SK-N-SH treated with all-trans-retinoic acid at 6 μM for 48 hours (cell line): Measurements from ENCODE around the gene VPS13C.

Source experiments
- ATAC-seq: fragments of 200-7000 bp; cut with Tn5 transposase; 3 replicates; pipeline ENCODE4 v1.9.1; 2020; ENCODE audit warnings: mild to moderate bottlenecking, moderate library complexity
- ARNTL ChIP-seq: fragments of 450-650 bp; formaldehyde crosslinking; IDR thresholded peaks from 2 replicates; pipeline ENCODE4 v1.5.0; 2020; ENCODE audit warnings: low read depth, mild to moderate bottlenecking, moderate library complexity, borderline replicate concordance
- BACH2 ChIP-seq: fragments of 250-450 bp; sonication (Bioruptor Pico); IDR thresholded peaks from 2 replicates; pipeline ENCODE4 v1.9.0; 2021; ENCODE audit warnings: mild to moderate bottlenecking, borderline replicate concordance
- CSDC2 ChIP-seq: fragments of 250-450 bp; sonication (Bioruptor Pico); IDR thresholded peaks from 2 replicates; pipeline ENCODE4 v1.5.0; 2020; ENCODE audit warnings: mild to moderate bottlenecking, moderate library complexity
- ESRRG ChIP-seq: fragments of 250-450 bp; sonication (Bioruptor Pico); IDR thresholded peaks from 2 replicates; pipeline ENCODE4 v1.6.1; 2021; ENCODE audit warnings: mild to moderate bottlenecking
- ISL1 ChIP-seq: fragments of 250-450 bp; sonication (Bioruptor Pico); IDR thresholded peaks from 2 replicates; pipeline ENCODE4 v2.1.2; 2022; ENCODE audit warnings: mild to moderate bottlenecking, moderate library complexity
- OSR1 ChIP-seq: fragments of 250-450 bp; sonication (Bioruptor Pico); IDR thresholded peaks from 2 replicates; pipeline ENCODE4 v1.8.0; 2022; ENCODE audit warnings: moderate library complexity, mild to moderate bottlenecking, inconsistent platforms
- PPARA ChIP-seq: fragments of 250-450 bp; sonication (Bioruptor Pico); IDR thresholded peaks from 2 replicates; pipeline ENCODE4 v1.5.0; 2020; ENCODE audit warnings: mild to moderate bottlenecking, borderline replicate concordance
- RARB ChIP-seq: fragments of 250-450 bp; sonication (Bioruptor Pico); IDR thresholded peaks from 2 replicates; pipeline ENCODE4 v1.8.0; 2021; ENCODE audit warnings: mild to moderate bottlenecking, moderate library complexity
- SNAI2 ChIP-seq: fragments of 250-450 bp; sonication (Bioruptor Pico); IDR thresholded peaks from 2 replicates; pipeline ENCODE4 v1.5.0; 2020; ENCODE audit warnings: mild to moderate bottlenecking, moderate library complexity
- TCF4 ChIP-seq: fragments of 250-450 bp; sonication (Bioruptor Pico); IDR thresholded peaks from 2 replicates; pipeline ENCODE4 v1.8.0; 2021; ENCODE audit warnings: mild to moderate bottlenecking, moderate library complexity, borderline replicate concordance
- ZC3H10 ChIP-seq: fragments of 250-450 bp; sonication (Bioruptor Pico); IDR thresholded peaks from 2 replicates; pipeline ENCODE4 v1.5.1; 2021; ENCODE audit warnings: mild to moderate bottlenecking, moderate library complexity
- ZNF565 ChIP-seq: fragments of 450-650 bp; formaldehyde crosslinking; conservative IDR thresholded peaks from 2 replicates; pipeline ENCODE4 v1.5.0; 2020; ENCODE audit warnings: low read depth, mild to moderate bottlenecking, moderate library complexity
- ZNF70 ChIP-seq: fragments of 450-650 bp; formaldehyde crosslinking; IDR thresholded peaks from 2 replicates; pipeline ENCODE4 v1.5.0; 2020; ENCODE audit warnings: mild to moderate bottlenecking, moderate library complexity
- ZNF8 ChIP-seq: fragments of 450-650 bp; formaldehyde crosslinking; IDR thresholded peaks from 2 replicates; pipeline ENCODE4 v1.5.0; 2020; ENCODE audit warnings: mild to moderate bottlenecking, moderate library complexity
- TF ChIP-seq, protein P1 (sequence below): fragments of 250-450 bp; sonication (Bioruptor Pico); IDR thresholded peaks from 2 replicates; pipeline ENCODE4 v1.5.1; 2020; ENCODE audit warnings: low read depth, mild to moderate bottlenecking, moderate library complexity
- TF ChIP-seq, protein P2 (sequence below): fragments of 250-450 bp; sonication (Bioruptor Pico); IDR thresholded peaks from 2 replicates; pipeline ENCODE4 v1.5.0; 2020; ENCODE audit warnings: mild to moderate bottlenecking, moderate library complexity
- TF ChIP-seq, protein P3 (sequence below): fragments of 250-450 bp; sonication (Bioruptor Pico); IDR thresholded peaks from 2 replicates; pipeline ENCODE4 v1.5.1; 2021; ENCODE audit warnings: mild to moderate bottlenecking, moderate library complexity
- TF ChIP-seq, protein P4 (sequence below): fragments of 250-450 bp; sonication (Bioruptor Pico); IDR thresholded peaks from 2 replicates; pipeline ENCODE4 v1.8.0; 2021; ENCODE audit warnings: low read depth, mild to moderate bottlenecking, moderate library complexity, borderline replicate concordance
- TF ChIP-seq, protein P5 (sequence below): fragments of 250-450 bp; sonication (Bioruptor Pico); IDR thresholded peaks from 2 replicates; pipeline ENCODE4 v1.8.0; 2020; ENCODE audit warnings: mild to moderate bottlenecking, moderate library complexity, borderline replicate concordance

The VPS13C gene

DNA sequence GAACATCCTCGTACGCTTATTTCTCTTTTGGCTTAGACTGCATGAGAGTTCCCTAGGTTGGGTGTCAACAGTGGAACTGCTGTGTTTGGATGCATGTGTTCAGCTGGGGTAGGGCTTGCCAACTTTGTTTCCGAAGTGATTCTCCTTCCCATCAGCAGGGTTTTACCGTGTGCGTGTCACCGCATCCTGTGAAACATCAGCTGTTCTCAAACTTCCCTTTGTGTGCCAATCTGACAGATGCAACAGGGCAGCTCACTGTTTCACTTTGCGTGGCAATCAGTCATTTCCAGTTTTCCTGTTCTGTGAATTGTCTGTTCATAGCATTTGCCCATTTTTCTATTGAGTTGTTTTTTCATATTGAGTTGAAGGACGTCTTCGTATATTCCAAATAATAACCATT is 218.8 kb downstream of the VPS13C start:
- TF ChIP-seq BACH2 (CRISPR knock-in tag) (no peak), ZNF565 (CRISPR knock-in tag) (no peak), ZNF8 (CRISPR knock-in tag) (no peak), SNAI2 (CRISPR knock-in tag) (no peak)
- TF ChIP-seq, protein P1, sequence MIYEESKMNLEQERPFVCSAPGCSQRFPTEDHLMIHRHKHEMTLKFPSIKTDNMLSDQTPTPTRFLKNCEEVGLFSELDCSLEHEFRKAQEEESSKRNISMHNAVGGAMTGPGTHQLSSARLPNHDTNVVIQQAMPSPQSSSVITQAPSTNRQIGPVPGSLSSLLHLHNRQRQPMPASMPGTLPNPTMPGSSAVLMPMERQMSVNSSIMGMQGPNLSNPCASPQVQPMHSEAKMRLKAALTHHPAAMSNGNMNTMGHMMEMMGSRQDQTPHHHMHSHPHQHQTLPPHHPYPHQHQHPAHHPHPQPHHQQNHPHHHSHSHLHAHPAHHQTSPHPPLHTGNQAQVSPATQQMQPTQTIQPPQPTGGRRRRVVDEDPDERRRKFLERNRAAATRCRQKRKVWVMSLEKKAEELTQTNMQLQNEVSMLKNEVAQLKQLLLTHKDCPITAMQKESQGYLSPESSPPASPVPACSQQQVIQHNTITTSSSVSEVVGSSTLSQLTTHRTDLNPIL (CRISPR knock-in tag) = no peak
- TF ChIP-seq, protein P2, sequence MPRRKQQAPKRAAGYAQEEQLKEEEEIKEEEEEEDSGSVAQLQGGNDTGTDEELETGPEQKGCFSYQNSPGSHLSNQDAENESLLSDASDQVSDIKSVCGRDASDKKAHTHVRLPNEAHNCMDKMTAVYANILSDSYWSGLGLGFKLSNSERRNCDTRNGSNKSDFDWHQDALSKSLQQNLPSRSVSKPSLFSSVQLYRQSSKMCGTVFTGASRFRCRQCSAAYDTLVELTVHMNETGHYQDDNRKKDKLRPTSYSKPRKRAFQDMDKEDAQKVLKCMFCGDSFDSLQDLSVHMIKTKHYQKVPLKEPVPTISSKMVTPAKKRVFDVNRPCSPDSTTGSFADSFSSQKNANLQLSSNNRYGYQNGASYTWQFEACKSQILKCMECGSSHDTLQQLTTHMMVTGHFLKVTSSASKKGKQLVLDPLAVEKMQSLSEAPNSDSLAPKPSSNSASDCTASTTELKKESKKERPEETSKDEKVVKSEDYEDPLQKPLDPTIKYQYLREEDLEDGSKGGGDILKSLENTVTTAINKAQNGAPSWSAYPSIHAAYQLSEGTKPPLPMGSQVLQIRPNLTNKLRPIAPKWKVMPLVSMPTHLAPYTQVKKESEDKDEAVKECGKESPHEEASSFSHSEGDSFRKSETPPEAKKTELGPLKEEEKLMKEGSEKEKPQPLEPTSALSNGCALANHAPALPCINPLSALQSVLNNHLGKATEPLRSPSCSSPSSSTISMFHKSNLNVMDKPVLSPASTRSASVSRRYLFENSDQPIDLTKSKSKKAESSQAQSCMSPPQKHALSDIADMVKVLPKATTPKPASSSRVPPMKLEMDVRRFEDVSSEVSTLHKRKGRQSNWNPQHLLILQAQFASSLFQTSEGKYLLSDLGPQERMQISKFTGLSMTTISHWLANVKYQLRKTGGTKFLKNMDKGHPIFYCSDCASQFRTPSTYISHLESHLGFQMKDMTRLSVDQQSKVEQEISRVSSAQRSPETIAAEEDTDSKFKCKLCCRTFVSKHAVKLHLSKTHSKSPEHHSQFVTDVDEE (CRISPR knock-in tag) = no peak
- no peak for ATAC-seq

DNA sequence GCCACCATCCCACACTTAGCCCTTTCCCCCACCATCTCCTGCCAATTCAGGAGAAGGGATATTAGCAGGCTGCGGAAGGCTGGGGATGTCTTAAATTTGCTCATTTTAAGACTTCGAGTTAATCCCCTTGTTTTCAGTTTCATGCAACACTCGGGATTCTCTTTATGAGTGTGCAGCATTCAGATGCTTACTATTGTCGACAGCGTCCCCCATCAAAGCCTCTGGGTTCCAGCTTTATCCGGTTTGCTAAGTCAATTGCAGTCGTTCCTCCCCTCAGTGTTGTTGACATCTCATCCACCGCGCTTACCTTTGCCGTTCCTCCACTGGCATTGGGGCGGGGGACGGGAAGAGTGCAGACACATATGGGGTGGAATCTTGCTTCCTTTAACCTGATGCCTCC is 220.2 kb downstream of the VPS13C start:
- TF ChIP-seq, protein P3, sequence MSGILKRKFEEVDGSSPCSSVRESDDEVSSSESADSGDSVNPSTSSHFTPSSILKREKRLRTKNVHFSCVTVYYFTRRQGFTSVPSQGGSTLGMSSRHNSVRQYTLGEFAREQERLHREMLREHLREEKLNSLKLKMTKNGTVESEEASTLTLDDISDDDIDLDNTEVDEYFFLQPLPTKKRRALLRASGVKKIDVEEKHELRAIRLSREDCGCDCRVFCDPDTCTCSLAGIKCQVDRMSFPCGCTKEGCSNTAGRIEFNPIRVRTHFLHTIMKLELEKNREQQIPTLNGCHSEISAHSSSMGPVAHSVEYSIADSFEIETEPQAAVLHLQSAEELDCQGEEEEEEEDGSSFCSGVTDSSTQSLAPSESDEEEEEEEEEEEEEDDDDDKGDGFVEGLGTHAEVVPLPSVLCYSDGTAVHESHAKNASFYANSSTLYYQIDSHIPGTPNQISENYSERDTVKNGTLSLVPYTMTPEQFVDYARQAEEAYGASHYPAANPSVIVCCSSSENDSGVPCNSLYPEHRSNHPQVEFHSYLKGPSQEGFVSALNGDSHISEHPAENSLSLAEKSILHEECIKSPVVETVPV = no peak
- no peak for TF ChIP-seq BACH2 (CRISPR knock-in tag)
- TF ChIP-seq, protein P1 (CRISPR knock-in tag) = no peak
- TF ChIP-seq ZNF70 (CRISPR knock-in tag) = no peak
- no peak for TF ChIP-seq CSDC2 (CRISPR knock-in tag)
- no peak for TF ChIP-seq ARNTL (CRISPR knock-in tag)
- TF ChIP-seq, all 23 proteins: peak for 0
- ATAC-seq = no peak

DNA sequence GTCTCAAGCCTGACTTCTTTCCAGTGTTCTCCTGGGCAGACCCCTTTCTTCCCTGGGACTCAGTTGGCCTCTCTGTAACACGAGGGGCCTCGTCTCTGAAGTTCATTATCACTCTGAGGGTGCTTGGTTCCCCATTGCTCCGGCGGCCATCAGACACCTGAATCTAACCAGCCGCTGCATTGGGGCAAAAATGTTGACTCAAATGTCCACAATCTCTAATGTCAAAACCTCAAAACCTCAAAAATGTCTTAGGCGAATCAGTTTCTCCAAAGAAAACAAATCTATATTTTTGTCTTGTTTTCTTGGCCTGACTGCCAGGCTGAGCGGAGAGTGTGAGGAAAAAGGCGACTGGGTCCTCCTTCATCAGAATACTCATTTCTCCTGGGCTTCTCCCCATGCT is 220.7 kb downstream of the VPS13C start:
- TF ChIP-seq SNAI2 (CRISPR knock-in tag) (no peak), ESRRG (CRISPR knock-in tag) (no peak), ZC3H10 (CRISPR knock-in tag) (no peak), ISL1 (CRISPR knock-in tag) (no peak), TCF4 (CRISPR knock-in tag) (no peak), CSDC2 (CRISPR knock-in tag) (no peak), ZNF565 (CRISPR knock-in tag) (no peak), OSR1 (CRISPR knock-in tag) (no peak), ZNF8 (CRISPR knock-in tag) (no peak)
- TF ChIP-seq, protein P4, sequence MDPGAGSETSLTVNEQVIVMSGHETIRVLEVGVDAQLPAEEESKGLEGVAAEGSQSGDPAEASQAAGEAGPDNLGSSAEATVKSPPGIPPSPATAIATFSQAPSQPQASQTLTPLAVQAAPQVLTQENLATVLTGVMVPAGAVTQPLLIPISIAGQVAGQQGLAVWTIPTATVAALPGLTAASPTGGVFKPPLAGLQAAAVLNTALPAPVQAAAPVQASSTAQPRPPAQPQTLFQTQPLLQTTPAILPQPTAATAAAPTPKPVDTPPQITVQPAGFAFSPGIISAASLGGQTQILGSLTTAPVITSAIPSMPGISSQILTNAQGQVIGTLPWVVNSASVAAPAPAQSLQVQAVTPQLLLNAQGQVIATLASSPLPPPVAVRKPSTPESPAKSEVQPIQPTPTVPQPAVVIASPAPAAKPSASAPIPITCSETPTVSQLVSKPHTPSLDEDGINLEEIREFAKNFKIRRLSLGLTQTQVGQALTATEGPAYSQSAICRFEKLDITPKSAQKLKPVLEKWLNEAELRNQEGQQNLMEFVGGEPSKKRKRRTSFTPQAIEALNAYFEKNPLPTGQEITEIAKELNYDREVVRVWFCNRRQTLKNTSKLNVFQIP = no peak
- TF ChIP-seq, protein P3 = no peak
- ATAC-seq = no peak

DNA sequence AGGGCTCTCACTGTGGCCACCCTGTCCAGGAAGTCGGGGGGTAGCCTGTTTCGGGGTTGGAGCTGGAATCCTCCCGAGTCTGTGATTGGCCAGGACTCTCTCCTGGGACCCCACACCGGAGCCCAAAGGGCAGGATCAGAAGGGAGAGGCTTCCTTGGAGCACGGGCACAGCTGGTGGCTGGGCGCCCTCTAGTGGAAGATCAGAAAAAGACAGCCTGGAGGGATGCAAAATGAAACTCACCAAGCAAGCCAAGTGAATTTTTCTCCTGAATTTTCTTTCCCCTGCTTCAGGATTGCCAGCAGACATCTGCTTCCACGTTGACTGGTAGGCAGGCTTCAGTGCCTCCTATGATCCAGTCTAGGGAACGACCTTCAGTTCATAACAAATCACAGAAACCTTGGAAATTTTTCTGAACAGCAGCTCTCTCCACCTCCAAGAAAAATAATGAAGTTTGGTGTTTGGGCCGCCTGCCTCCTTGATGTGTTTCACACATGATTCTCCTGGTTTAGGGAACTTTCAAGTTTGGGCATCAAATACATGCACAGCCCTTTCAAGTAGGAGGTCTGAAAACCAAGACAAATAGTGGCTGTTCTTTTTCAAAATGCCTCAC is 224.6 kb downstream of the VPS13C start:
- ATAC-seq = peak; percentile 84
- TF ChIP-seq PPARA (CRISPR knock-in tag) (no peak), RARB (no peak), ZC3H10 (CRISPR knock-in tag) (no peak), BACH2 (CRISPR knock-in tag) (no peak), ARNTL (CRISPR knock-in tag) (no peak), SNAI2 (CRISPR knock-in tag) (no peak), ZNF565 (CRISPR knock-in tag) (no peak), ESRRG (CRISPR knock-in tag) (no peak), TCF4 (CRISPR knock-in tag) (no peak)
- TF ChIP-seq, protein P5, sequence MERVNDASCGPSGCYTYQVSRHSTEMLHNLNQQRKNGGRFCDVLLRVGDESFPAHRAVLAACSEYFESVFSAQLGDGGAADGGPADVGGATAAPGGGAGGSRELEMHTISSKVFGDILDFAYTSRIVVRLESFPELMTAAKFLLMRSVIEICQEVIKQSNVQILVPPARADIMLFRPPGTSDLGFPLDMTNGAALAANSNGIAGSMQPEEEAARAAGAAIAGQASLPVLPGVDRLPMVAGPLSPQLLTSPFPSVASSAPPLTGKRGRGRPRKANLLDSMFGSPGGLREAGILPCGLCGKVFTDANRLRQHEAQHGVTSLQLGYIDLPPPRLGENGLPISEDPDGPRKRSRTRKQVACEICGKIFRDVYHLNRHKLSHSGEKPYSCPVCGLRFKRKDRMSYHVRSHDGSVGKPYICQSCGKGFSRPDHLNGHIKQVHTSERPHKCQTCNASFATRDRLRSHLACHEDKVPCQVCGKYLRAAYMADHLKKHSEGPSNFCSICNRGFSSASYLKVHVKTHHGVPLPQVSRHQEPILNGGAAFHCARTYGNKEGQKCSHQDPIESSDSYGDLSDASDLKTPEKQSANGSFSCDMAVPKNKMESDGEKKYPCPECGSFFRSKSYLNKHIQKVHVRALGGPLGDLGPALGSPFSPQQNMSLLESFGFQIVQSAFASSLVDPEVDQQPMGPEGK (CRISPR knock-in tag) = no peak
- TF ChIP-seq, protein P2 (CRISPR knock-in tag) = no peak
